Spleen (tissue), 11 donors: ENCODE data around the gene SCD5. TPM values are rescaled to one million over a fixed set of nuclear protein-coding genes. Genes with fewer than 3 reads are reported as not detected.

ENCODE experiments used
- DNase-seq: peaks from one replicate; pipeline ENCODE4 v3.0.0-alpha.2; 2020
- H3K27ac ChIP-seq, 8 donors: fragments of 200-600 bp; sonication (generic) in 7 of 8; 1 replicate in 4 of 8; 2 replicates in 4 of 8; pipeline versions ENCODE4 v1.5.0 to v1.8.0; 2016 to 2021; ENCODE audit warnings: inconsistent platforms in 4 of 8, mild to moderate bottlenecking in 4 of 8, moderate library complexity in 1 of 8
- H3K27me3 ChIP-seq, 7 donors: fragments of 200-600 bp; sonication (generic) in 6 of 7; replicated peaks in 1 of 7; 1 replicate in 4 of 7; 2 replicates in 3 of 7; pipeline versions ENCODE4 v1.5.0 to v1.8.0; 2016 to 2021; ENCODE audit warnings: inconsistent platforms in 3 of 7, mild to moderate bottlenecking in 1 of 7
- H3K36me3 ChIP-seq, 6 donors: fragments of 200-600 bp; sonication (generic) in 5 of 6; 1 replicate in 4 of 6; 2 replicates in 2 of 6; pipeline versions ENCODE4 v1.5.0 to v1.8.0; 2016 to 2021; ENCODE audit warnings: inconsistent platforms in 2 of 6
- H3K4me1 ChIP-seq, 6 donors: fragments of 200-600 bp; sonication (generic) in 5 of 6; 1 replicate in 3 of 6; 2 replicates in 3 of 6; pipeline versions ENCODE4 v1.5.0 to v1.8.0; 2016 to 2021; ENCODE audit warnings: inconsistent platforms in 3 of 6
- H3K4me3 ChIP-seq, 8 donors: fragments of 200-600 bp; sonication (generic) in 7 of 8; 1 replicate in 4 of 8; 2 replicates in 4 of 8; pipeline versions ENCODE4 v1.5.0 to v1.8.0; 2016 to 2021; ENCODE audit warnings: inconsistent platforms in 4 of 8, mild to moderate bottlenecking in 4 of 8, moderate library complexity in 2 of 8
- H3K9me3 ChIP-seq, 8 donors: fragments of 200-600 bp; sonication (generic) in 7 of 8; 1 replicate in 4 of 8; 2 replicates in 4 of 8; pipeline versions ENCODE4 v1.5.0 to v1.8.0; 2016 to 2021; ENCODE audit warnings: inconsistent platforms in 4 of 8
- POLR2A ChIP-seq, 3 donors: fragments of 450-650 bp; IDR thresholded peaks; one replicate each; pipeline ENCODE4 v1.5.1; 2017; ENCODE audit warnings: antibody characterized with exemption in 3 of 3, mild to moderate bottlenecking in 1 of 3
- POLR2AphosphoS5 ChIP-seq, 3 donors: sonication (generic); formaldehyde crosslinking; IDR thresholded peaks; one replicate each; pipeline ENCODE4 v1.5.1; 2017; ENCODE audit warnings: antibody characterized with exemption in 3 of 3
- WGBS, 5 donors: extraction: QIAGEN DNeasy Blood & Tissue Kit in 3 of 5; methylation state at CpG; one replicate each; pipeline versions ENCODE4 v1.1.5 to v1.1.7; 2013 to 2018; 5-methylcytosine and 5-hydroxymethylcytosine counted together
- intact Hi-C: fragments of 100-400 bp; cut with DNase I; formaldehyde crosslinking; loops from one replicate; pipeline ENCODE4 v1.15.0; 2023; ENCODE audit warnings: low total_unique reads
- polyA plus RNA-seq, 3 donors: library from polyadenylated mRNA; stranded (reverse); fragments of 200-250 nt; gene quantifications; one replicate each; pipeline ENCODE4 v1.2.1, GENCODE V29; 2013
- total RNA-seq, 7 donors: library from RNA; depleted of rRNA in 3 of 7; stranded (reverse); fragments of >200 nt in 3 of 7; fragmentation: NEBNext Ultra II Directional in 4 of 7; extraction: Animal tissue kit (Norgen Biotek cat#: 25700) in 4 of 7; gene quantifications; one replicate each; pipeline versions ENCODE4 v1.1.0 to v1.2.1, GENCODE V29; 2016 to 2021
- TF ChIP-seq, protein P1 (sequence below), 11 experiments: fragments of 200-600 bp in 7 of 11; fragments of 450-650 bp in 4 of 11; sonication (generic) in 4 of 11; IDR thresholded peaks in 8 of 11; conservative IDR thresholded peaks in 3 of 11; 1 replicate in 7 of 11; 2 replicates in 4 of 11; pipeline versions ENCODE4 v1.4.0 to v1.8.0; 2016 to 2021; ENCODE audit warnings: antibody characterized with exemption in 11 of 11, inconsistent platforms in 4 of 11, mild to moderate bottlenecking in 1 of 11
- donor health status: healthy with polysubstance abuse.
- donor health status: DM: no; HTN: no; CAD: no; lungs with moderate emphysema.
- donor health status: DM: no; HTN: no; CAD: no.
- donor health status: Bipolar disorder and iron deficiency.
- donor health status: healthy.
- donor health status: DM: no; HTN: no; CAD: no.
- donor health status: DM: yes; HTN: yes; CAD: no.

The SCD5 gene
- total and polyA plus RNA-seq, 10 donors: 0.85 to 7.2 (median 3.9) TPM

DNA sequence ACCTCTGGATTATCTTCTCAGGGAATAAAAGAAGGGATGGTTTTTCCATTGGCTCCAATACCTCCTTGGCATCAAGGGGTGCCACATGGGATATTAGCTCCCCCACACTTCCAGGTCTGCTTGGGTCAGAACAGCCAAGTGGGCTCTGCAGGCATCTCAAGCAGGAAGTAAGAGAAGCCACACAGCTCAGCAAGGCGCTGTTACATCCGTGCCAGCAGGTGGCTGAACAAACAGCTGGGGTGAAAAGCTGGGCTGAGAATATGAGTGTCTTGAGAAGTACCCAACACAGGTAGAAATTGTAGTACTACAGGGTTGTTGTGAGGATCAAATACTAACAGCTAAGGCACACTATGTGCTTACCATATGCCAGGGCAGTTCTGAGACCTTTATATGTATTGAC is 160.1 kb downstream of the SCD5 start:
- intact Hi-C loops: no loop called here
- TF ChIP-seq POLR2AphosphoS5 (IDR thresholded peaks at IDR 0.05): no peak
- TF ChIP-seq, protein P1, sequence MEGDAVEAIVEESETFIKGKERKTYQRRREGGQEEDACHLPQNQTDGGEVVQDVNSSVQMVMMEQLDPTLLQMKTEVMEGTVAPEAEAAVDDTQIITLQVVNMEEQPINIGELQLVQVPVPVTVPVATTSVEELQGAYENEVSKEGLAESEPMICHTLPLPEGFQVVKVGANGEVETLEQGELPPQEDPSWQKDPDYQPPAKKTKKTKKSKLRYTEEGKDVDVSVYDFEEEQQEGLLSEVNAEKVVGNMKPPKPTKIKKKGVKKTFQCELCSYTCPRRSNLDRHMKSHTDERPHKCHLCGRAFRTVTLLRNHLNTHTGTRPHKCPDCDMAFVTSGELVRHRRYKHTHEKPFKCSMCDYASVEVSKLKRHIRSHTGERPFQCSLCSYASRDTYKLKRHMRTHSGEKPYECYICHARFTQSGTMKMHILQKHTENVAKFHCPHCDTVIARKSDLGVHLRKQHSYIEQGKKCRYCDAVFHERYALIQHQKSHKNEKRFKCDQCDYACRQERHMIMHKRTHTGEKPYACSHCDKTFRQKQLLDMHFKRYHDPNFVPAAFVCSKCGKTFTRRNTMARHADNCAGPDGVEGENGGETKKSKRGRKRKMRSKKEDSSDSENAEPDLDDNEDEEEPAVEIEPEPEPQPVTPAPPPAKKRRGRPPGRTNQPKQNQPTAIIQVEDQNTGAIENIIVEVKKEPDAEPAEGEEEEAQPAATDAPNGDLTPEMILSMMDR (IDR thresholded peaks at IDR 0.05 in 8 of 11, conservative IDR thresholded peaks at IDR 0.05 in 3 of 11): no peak
- TF ChIP-seq POLR2A (IDR thresholded peaks at IDR 0.05): no peak
- H3K27me3 ChIP-seq: no peaks in the 10 kb centered on the region
- peaks cover 0 to under 1% (median 0%) of the 10 kb centered on the region in 8 donors for H3K9me3 ChIP-seq
- H3K36me3 ChIP-seq: no peaks in the 10 kb centered on the region
- H3K27ac ChIP-seq: no peak overlapping the region
- H3K4me1 ChIP-seq: no peaks in the 10 kb centered on the region
- DNase-seq: no peak
- H3K4me3 ChIP-seq: no peak overlapping the region
- WGBS, 5 donors: 28 to 51% (median 37%) methylated on average over 2 of the region's 2 CpGs

GRCh38 chr4:82630079-82630478 is 168.5 kb downstream of the SCD5 start:
- Histone ChIP-seq H3K9me3 (peaks cover 0 to 10% (median 0%) of the 10 kb centered on the region in 8 donors), H3K4me3 (no peak overlapping the region), H3K4me1 (peaks cover 0 to 7% (median 0%) of the 10 kb centered on the region in 6 donors), H3K36me3 (no peaks in the 10 kb centered on the region), H3K27me3 (no peaks in the 10 kb centered on the region), H3K27ac (no peak overlapping the region)
- TF ChIP-seq, protein P1 (IDR thresholded peaks at IDR 0.05 in 8 of 11, conservative IDR thresholded peaks at IDR 0.05 in 3 of 11): no peak
- TF ChIP-seq POLR2A (IDR thresholded peaks at IDR 0.05) (no peak), POLR2AphosphoS5 (IDR thresholded peaks at IDR 0.05) (no peak)
- intact Hi-C loops: no loop called here
- 55 to 76% (median 65%) methylated on average over 1 of the region's 1 CpG for WGBS, 5 donors
- no peak for DNase-seq

DNA sequence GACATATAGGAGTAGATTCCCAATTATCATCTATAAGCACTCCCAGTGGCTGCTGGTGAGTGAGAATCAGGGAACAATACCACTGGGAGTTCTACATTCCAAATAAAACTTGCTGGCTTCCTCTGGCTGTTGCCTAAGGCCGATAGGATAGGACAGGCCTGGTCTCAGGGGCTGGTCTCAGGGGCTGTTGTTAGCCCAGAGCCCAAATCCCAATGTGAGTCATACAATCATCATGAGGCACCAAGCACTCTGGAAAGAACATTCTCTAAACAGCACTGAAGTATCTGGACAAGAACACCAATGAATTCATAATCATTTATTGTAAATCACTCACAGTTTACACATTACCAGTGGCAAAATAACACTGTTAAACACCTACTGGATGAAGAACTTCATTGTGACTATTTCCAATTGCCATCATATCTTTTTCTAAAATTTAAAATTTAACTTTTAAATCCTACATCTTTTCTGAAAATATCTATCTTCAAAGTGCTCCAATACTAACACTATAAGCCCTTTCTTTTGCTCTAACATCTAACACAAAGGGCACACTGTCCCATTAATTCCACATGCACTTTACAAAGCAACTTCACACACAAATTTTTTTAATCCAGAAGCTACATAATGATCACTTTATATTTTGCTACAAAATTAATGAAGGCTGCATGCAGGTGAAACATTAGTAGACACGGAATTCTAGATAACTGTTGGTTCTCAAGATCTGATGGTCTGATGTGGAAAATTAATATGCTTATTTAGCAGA is 169.2 kb downstream of the SCD5 start:
- Histone ChIP-seq H3K9me3 (peaks cover 0 to 10% (median 0%) of the 10 kb centered on the region in 8 donors), H3K27me3 (no peaks in the 10 kb centered on the region), H3K4me3 (no peak overlapping the region), H3K27ac (no peak overlapping the region), H3K36me3 (no peaks in the 10 kb centered on the region), H3K4me1 (peaks cover 0 to 7% (median 0%) of the 10 kb centered on the region in 6 donors)
- TF ChIP-seq POLR2A (IDR thresholded peaks at IDR 0.05) (no peak), POLR2AphosphoS5 (IDR thresholded peaks at IDR 0.05) (no peak)
- TF ChIP-seq, protein P1 (IDR thresholded peaks at IDR 0.05 in 8 of 11, conservative IDR thresholded peaks at IDR 0.05 in 3 of 11): no peak
- no peak for DNase-seq
- intact Hi-C loops: no loop called here
- WGBS, 5 donors: 83 to 93% (median 89%) methylated on average over 2 of the region's 2 CpGs

- H3K27ac ChIP-seq: peak overlapping the region in 2 of 8 donors; percentile 26 to 37
- H3K4me1 ChIP-seq: peaks cover 0 to 7% (median 0%) of the 10 kb centered on the region in 6 donors
- WGBS, 5 donors: 49 to 70% (median 66%) methylated on average over 9 of the region's 9 CpGs
- H3K4me3 ChIP-seq: no peak overlapping the region
- DNase-seq: no peak
- no peaks in the 10 kb centered on the region for H3K36me3 ChIP-seq
- no peak for TF ChIP-seq POLR2AphosphoS5 (IDR thresholded peaks at IDR 0.05)
- no peaks in the 10 kb centered on the region for H3K27me3 ChIP-seq
- intact Hi-C loops: no loop called here
- no peaks in the 10 kb centered on the region for H3K9me3 ChIP-seq
Observed at GRCh38 chr4:82626251-82626868, 172.2 kb downstream of the SCD5 start.
